Stimulated activated CD8-positive, alpha-beta memory T cell treated with anti-CD3 and anti-CD28 coated beads, Interleukin-15, amount 100 ng/mL, for 24 hours (primary cell): ENCODE measurements around the gene ITGAV.
"Not testable (repeated sequence)": the region's sequence is repeated elsewhere in the genome, so short reads cannot be mapped to it uniquely, and the experiment has no call there.

ENCODE experiments used
- DNase-seq: peaks from one replicate; pipeline ENCODE4 v3.0.0-alpha.2; 2020; ENCODE audit warnings: low read depth

The ITGAV gene

GRCh38 chr2:186589612-186590349 is at the start of gene ITGAV:
TSS of gene ITGAV (plus strand) at chr2:186590056. CDS start at chr2:186590339, 283 bp downstream.
- DNase-seq, result peak; percentile 47

GRCh38 chr2:186540941-186541340 is 48.9 kb upstream of the ITGAV start:
- no peak for DNase-seq

- DNase-seq, result no peak
Measured at GRCh38 chr2:186542002-186542401, 47.9 kb upstream of the ITGAV start.

- DNase-seq, result no peak
Measured at GRCh38 chr2:186543561-186544131, 46.2 kb upstream of the ITGAV start.

GRCh38 chr2:186544255-186544675 is 45.6 kb upstream of the ITGAV start:
- DNase-seq, result no peak

GRCh38 chr2:186546846-186547245 is 43.0 kb upstream of the ITGAV start:
- DNase-seq, result no peak

GRCh38 chr2:186551323-186552050 is 38.4 kb upstream of the ITGAV start:
- DNase-seq, result no peak

- DNase-seq, result no peak
Measured at GRCh38 chr2:186554429-186554828, 35.4 kb upstream of the ITGAV start.

- DNase-seq, result no peak
Measured at GRCh38 chr2:186554850-186555671, 34.8 kb upstream of the ITGAV start.

GRCh38 chr2:186558512-186559276 is 31.2 kb upstream of the ITGAV start:
- DNase-seq, result no peak

GRCh38 chr2:186559370-186559769 is 30.5 kb upstream of the ITGAV start:
- no peak for DNase-seq

- DNase-seq, result no peak
Measured at GRCh38 chr2:186559848-186560247, 30.0 kb upstream of the ITGAV start.

GRCh38 chr2:186560254-186560653 is 29.6 kb upstream of the ITGAV start:
- no peak for DNase-seq

GRCh38 chr2:186561467-186562208 is 28.2 kb upstream of the ITGAV start:
- no peak for DNase-seq

- DNase-seq, result no peak
Measured at GRCh38 chr2:186562209-186562578, 27.7 kb upstream of the ITGAV start.

GRCh38 chr2:186568600-186568999 is 21.3 kb upstream of the ITGAV start:
- not testable (repeated sequence) for DNase-seq

GRCh38 chr2:186569127-186569526 is 20.7 kb upstream of the ITGAV start:
- DNase-seq, result not testable (repeated sequence)

GRCh38 chr2:186569897-186570296 is 20.0 kb upstream of the ITGAV start:
- DNase-seq, result no peak

GRCh38 chr2:186570604-186571003 is 19.3 kb upstream of the ITGAV start:
- DNase-seq, result no peak

GRCh38 chr2:186572705-186573104 is 17.2 kb upstream of the ITGAV start:
- no peak for DNase-seq

- no peak for DNase-seq
Measured at GRCh38 chr2:186573531-186573930, 16.3 kb upstream of the ITGAV start.
